ENCODE measurements around the gene CDH2.

CDH2 gene

DNA sequence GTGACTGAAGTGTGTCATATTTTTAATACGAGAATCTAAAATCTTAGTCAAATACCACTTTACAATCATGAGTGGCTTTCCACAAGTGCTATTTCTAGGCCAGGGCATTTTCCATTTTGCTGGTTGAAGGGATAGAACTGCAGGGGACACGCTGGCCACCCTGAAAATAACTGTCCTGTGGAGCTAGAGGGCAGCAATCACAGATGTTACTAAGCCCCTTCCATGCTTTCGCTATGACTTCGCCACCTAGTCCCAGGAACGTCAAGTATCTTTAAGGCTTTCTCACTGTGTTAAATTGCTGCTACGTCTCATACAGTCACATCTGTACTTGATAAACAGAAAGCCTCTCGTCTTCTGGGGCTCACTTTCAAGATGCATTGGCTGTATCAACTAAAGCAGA, 171.8 kb downstream of the CDH2 start:
- Mint-ChIP-seq H3K27me3 (no peaks in the 10 kb centered on the region), H3K4me1 (no peaks in the 10 kb centered on the region), H3K36me3 (ENCODE audit: low read depth) (no peaks in the 10 kb centered on the region), H3K4me3 (no peak overlapping the region), H3K9me3 (peaks cover 4% of the 10 kb centered on the region), H3K27ac (no peak overlapping the region)
- ATAC-seq (no peak), DNase-seq (no peak)

DNA sequence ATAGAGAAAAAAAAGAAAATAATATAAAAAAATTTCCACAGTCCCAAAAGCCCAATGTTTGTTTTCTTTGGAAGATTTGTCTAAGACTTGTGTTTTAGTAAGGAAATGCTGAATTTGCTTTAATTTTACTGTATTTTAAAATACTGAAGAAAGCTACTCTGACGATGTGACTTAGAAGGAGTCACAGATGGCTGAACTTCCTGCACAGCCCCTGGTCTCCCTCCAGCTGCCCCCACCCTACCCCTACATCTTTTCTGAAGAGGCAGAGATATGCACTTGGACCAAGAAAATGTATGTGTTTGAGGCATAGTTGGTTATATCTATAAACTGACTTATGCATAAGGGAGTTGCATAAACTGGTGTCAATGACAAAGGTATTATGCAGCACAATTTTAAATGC, 172.3 kb downstream of the CDH2 start:
- H3K27ac Mint-ChIP-seq = no peak overlapping the region
- H3K4me1 Mint-ChIP-seq = no peaks in the 10 kb centered on the region
- H3K9me3 Mint-ChIP-seq = peaks cover 4% of the 10 kb centered on the region
- no peaks in the 10 kb centered on the region for H3K36me3 Mint-ChIP-seq (ENCODE audit: low read depth)
- H3K4me3 Mint-ChIP-seq = no peak overlapping the region
- ATAC-seq (no peak), DNase-seq (no peak)
- H3K27me3 Mint-ChIP-seq = no peaks in the 10 kb centered on the region

GRCh38 chr18:28003451-28003850, 173.5 kb downstream of the CDH2 start:
- ATAC-seq (no peak), DNase-seq (no peak)
- Mint-ChIP-seq H3K4me1 (no peaks in the 10 kb centered on the region), H3K27me3 (no peaks in the 10 kb centered on the region), H3K36me3 (ENCODE audit: low read depth) (no peaks in the 10 kb centered on the region), H3K27ac (no peak overlapping the region), H3K4me3 (no peak overlapping the region), H3K9me3 (peaks cover 4% of the 10 kb centered on the region)

DNA sequence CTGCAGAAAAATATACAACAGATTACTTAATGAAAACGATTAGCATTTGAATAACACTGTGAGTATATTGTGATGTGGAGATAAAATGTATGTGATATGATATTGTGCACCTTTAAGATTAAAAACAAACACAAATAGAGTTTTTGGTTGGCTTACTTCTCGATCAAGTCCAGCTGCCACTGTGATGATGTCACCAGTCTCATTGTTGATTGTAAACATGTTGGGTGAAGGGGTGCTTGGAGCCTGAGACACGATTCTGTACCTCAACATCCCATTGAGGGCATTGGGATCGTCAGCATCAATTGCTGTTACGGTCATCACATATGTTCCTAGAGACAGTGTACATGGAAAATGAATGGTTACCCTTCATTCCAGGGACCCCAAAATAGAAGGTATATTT, 174.1 kb downstream of the CDH2 start:
- H3K4me1 Mint-ChIP-seq = no peaks in the 10 kb centered on the region

DNA sequence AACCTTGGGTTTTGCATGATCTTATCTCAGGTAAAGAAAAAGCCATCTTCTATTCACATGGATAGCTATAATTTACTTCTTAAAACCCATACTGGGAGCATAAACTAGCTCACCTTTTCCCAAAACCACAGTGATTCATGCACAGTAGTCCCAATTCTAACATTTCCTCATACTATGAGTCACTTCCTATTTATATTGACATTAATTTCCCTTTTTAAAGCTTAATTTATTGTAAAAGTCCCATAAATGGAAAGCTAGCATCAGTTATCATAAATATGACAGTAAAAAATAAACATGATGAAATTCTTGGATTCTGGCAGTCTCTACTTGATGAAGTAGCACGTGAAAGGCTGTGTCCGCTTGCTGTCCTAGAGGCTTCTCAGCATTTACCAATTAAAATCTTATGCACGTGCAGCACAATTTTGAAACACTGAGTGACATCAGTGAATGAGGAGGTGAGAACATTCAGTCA, 180.1 kb downstream of the CDH2 start:
- DNase-seq (no peak), ATAC-seq (no peak)
- Mint-ChIP-seq H3K27me3 (no peaks in the 10 kb centered on the region), H3K4me1 (no peaks in the 10 kb centered on the region), H3K9me3 (peaks cover 8% of the 10 kb centered on the region), H3K4me3 (no peak overlapping the region), H3K27ac (no peak overlapping the region), H3K36me3 (ENCODE audit: low read depth) (no peaks in the 10 kb centered on the region)

More for the DNA sequence above, 174.1 kb downstream of the CDH2 start:
- ATAC-seq = no peak
- no peaks in the 10 kb centered on the region for H3K36me3 Mint-ChIP-seq (ENCODE audit: low read depth)
- peaks cover 4% of the 10 kb centered on the region for H3K9me3 Mint-ChIP-seq
- H3K27ac Mint-ChIP-seq = no peak overlapping the region
- H3K4me3 Mint-ChIP-seq = no peak overlapping the region
- no peaks in the 10 kb centered on the region for H3K27me3 Mint-ChIP-seq
- no peak for DNase-seq

GRCh38 chr18:27995770-27996502, 181.0 kb downstream of the CDH2 start:
- ATAC-seq = no peak
- Mint-ChIP-seq H3K9me3 (peaks cover 8% of the 10 kb centered on the region), H3K4me1 (no peaks in the 10 kb centered on the region)

DNA sequence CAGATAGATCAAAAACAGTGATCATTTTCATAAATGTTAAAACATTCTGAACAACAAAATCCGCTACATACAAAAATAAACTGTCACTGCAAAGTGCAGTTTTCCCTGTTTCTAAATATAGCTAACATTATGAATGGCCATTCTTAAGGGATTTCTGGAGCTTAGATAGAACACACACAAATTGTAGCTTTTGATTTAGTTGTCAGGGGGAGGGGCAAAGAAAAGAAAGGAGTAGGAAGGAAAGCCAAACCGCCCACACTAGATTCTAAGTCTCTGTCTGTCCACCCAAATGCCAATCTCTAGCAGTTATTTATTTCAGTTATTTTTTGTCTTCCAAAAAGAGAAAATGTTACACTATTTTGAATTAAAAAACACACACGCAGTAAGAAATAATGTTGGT, 182.4 kb downstream of the CDH2 start:
- H3K27me3 Mint-ChIP-seq = no peaks in the 10 kb centered on the region
- no peaks in the 10 kb centered on the region for H3K4me1 Mint-ChIP-seq
- no peak overlapping the region for H3K27ac Mint-ChIP-seq
- H3K9me3 Mint-ChIP-seq = peaks cover 8% of the 10 kb centered on the region
- ATAC-seq (no peak), DNase-seq (no peak)
- no peak overlapping the region for H3K4me3 Mint-ChIP-seq
- H3K36me3 Mint-ChIP-seq (ENCODE audit: low read depth) = no peaks in the 10 kb centered on the region

More at GRCh38 chr18:27995770-27996502, 181.0 kb downstream of the CDH2 start:
- Mint-ChIP-seq H3K27ac (no peak overlapping the region), H3K4me3 (no peak overlapping the region), H3K36me3 (ENCODE audit: low read depth) (no peaks in the 10 kb centered on the region), H3K27me3 (no peaks in the 10 kb centered on the region)
- no peak for DNase-seq

DNA sequence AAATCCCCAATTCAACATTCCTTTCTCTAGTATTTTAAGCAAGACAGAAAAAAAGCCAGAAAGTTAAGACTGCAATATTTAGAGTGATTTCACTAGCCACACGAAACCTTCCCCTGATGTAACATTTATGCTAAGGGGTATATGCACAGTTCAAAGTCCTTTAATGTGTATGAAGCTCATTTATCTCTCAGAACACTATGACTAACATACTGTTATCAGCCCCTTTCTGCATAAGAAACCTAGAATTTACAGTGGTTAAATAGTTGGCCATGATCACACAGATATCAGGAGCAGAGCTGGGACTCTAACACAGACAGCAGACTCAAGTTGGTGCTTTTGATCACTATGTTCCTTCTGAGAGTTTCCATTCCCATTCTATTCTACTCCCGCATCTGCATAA, 185.5 kb downstream of the CDH2 start:
- ATAC-seq (no peak), DNase-seq (no peak)
- peaks cover 4% of the 10 kb centered on the region for H3K9me3 Mint-ChIP-seq
- no peaks in the 10 kb centered on the region for H3K4me1 Mint-ChIP-seq
- H3K4me3 Mint-ChIP-seq = no peak overlapping the region
- no peaks in the 10 kb centered on the region for H3K36me3 Mint-ChIP-seq (ENCODE audit: low read depth)
- H3K27me3 Mint-ChIP-seq = no peaks in the 10 kb centered on the region
- H3K27ac Mint-ChIP-seq = no peak overlapping the region

- no peak overlapping the region for H3K4me3 Mint-ChIP-seq
- no peaks in the 10 kb centered on the region for H3K4me1 Mint-ChIP-seq
- DNase-seq (no peak), ATAC-seq (no peak)
- peaks cover 4% of the 10 kb centered on the region for H3K9me3 Mint-ChIP-seq
- H3K27me3 Mint-ChIP-seq = no peaks in the 10 kb centered on the region
- H3K27ac Mint-ChIP-seq = no peak overlapping the region
- H3K36me3 Mint-ChIP-seq (ENCODE audit: low read depth) = no peaks in the 10 kb centered on the region
Observed at GRCh38 chr18:27985832-27986231, 191.1 kb downstream of the CDH2 start.

GRCh38 chr18:27983780-27984179, 193.2 kb downstream of the CDH2 start:
- no peaks in the 10 kb centered on the region for H3K4me1 Mint-ChIP-seq
- no peaks in the 10 kb centered on the region for H3K27me3 Mint-ChIP-seq
- H3K4me3 Mint-ChIP-seq = no peak overlapping the region
- DNase-seq (no peak), ATAC-seq (no peak)
- peaks cover 4% of the 10 kb centered on the region for H3K9me3 Mint-ChIP-seq
- no peak overlapping the region for H3K27ac Mint-ChIP-seq
- no peaks in the 10 kb centered on the region for H3K36me3 Mint-ChIP-seq (ENCODE audit: low read depth)

DNA sequence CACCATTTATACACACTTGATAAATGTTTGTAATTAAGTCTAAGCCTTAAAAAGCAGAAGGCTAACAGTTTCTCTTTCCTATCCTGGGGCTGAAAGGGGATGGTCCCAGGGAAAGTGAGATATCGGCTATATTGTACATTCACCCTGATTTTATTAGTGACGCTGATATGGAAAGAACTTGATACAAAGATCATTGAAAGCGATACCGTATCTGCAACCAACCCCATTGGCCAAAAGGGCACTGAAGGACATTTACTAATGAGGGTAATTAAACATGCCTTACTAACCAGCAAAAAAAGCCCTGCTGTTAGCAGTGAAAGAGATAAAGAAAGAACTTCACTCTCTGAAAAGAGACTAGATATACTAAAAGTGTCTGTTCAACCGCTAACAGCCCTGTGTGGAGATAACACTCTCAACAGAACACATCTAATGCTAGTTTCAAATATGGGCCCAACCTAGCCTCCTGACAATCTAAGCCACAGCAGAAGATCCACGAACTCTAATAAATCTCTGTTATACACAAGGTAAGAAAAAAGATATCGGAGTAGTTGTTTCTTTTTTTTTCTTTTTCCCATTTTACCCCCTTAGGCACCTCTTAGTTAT, 200.0 kb downstream of the CDH2 start:
- Mint-ChIP-seq H3K27ac (no peak overlapping the region), H3K9me3 (peaks cover 3% of the 10 kb centered on the region), H3K4me1 (no peaks in the 10 kb centered on the region), H3K36me3 (ENCODE audit: low read depth) (no peaks in the 10 kb centered on the region), H3K4me3 (no peak overlapping the region), H3K27me3 (no peaks in the 10 kb centered on the region)
- ATAC-seq = no peak
- no peak for DNase-seq

- no peak overlapping the region for H3K27ac Mint-ChIP-seq
- no peak for ATAC-seq
Observed at GRCh38 chr18:27970321-27970720, 206.6 kb downstream of the CDH2 start.

GRCh38 chr18:27969206-27969605, 207.7 kb downstream of the CDH2 start:
- no peaks in the 10 kb centered on the region for H3K27me3 Mint-ChIP-seq
- H3K9me3 Mint-ChIP-seq = peaks cover 18% of the 10 kb centered on the region
- no peaks in the 10 kb centered on the region for H3K36me3 Mint-ChIP-seq (ENCODE audit: low read depth)
- no peaks in the 10 kb centered on the region for H3K4me1 Mint-ChIP-seq
- H3K4me3 Mint-ChIP-seq = no peak overlapping the region
- no peak overlapping the region for H3K27ac Mint-ChIP-seq
- DNase-seq = no peak
- ATAC-seq = no peak

More at GRCh38 chr18:27970321-27970720, 206.6 kb downstream of the CDH2 start:
- Mint-ChIP-seq H3K36me3 (ENCODE audit: low read depth) (no peaks in the 10 kb centered on the region), H3K4me3 (no peak overlapping the region), H3K9me3 (peaks cover 14% of the 10 kb centered on the region), H3K4me1 (no peaks in the 10 kb centered on the region), H3K27me3 (no peaks in the 10 kb centered on the region)
- DNase-seq = no peak

- Mint-ChIP-seq H3K9me3 (peaks cover 18% of the 10 kb centered on the region), H3K27ac (no peak overlapping the region), H3K27me3 (no peaks in the 10 kb centered on the region), H3K36me3 (ENCODE audit: low read depth) (no peaks in the 10 kb centered on the region), H3K4me3 (no peak overlapping the region), H3K4me1 (no peaks in the 10 kb centered on the region)
- ATAC-seq (no peak), DNase-seq (no peak)
Observed at GRCh38 chr18:27967913-27968824, 208.8 kb downstream of the CDH2 start.

DNA sequence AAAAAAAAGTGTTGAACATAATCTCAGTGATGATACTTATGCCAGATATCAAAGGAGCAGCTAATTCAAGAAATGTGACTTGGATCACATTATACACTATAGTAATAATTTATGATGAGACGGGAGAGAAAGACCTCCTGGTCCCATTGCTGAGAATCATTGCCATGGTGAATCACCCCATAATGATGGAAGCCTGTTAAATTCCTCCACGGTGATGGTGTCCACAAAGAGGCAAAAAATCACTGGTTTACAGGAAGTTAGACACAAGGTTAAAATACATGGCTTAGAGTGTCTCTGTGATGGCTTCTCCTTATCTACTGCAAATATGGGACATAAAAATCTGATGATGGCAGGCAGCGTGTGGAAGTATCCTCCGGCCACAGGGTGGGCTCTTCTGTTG, 210.0 kb downstream of the CDH2 start:
- Mint-ChIP-seq H3K27me3 (no peaks in the 10 kb centered on the region), H3K9me3 (peaks cover 15% of the 10 kb centered on the region), H3K4me1 (no peaks in the 10 kb centered on the region), H3K4me3 (no peak overlapping the region), H3K27ac (no peak overlapping the region), H3K36me3 (ENCODE audit: low read depth) (no peaks in the 10 kb centered on the region)
- DNase-seq (no peak), ATAC-seq (no peak)

All from activated naive CD8-positive, alpha-beta T cell treated with anti-CD3 and anti-CD28 coated beads, Interleukin-2, amount 50 U/mL, for 24 hours (primary cell).